ENCODE measurements around the gene KRTAP10-12.

Gene KRTAP10-12

DNA sequence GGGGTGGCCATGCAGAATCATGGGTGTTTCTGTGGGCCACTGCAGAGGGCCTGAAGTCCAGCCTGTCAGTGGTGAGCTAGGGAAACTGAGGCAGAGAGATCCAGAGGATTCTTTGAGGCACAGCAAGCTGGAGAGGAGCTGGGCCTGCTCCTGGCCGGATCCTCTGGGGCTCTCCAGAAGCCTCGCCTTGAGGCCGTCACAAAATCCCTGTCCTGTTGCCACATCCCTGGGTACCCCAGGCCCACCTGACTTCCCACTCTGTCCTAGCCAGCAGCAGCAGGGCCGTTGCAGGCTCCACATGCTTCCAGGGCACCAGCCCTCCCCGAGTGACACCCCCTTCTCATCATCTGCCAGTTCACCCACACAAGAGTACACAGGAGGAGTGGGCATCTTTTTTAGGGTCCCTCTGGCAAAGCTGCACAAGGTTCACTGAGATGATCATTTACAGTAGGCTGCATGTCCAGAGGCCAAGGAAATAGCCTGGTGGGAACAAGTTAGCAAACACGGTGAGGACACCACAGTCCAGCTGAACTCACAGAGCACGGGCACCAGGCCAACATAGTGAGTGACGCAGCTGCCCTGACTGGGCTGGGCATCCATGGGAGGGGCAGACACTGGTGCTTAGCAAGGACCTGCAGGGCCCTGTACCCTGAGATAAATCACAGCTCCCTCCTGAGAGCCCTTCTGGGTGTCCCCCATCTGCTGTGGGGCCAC lies 39.5 kb downstream of the KRTAP10-12 start:
- peaks cover 8% of the 10 kb centered on the region for H3K9me3 ChIP-seq (ENCODE audit: control insufficient read depth, low read length)
- 94% methylated on average over 7 to 8 of the region's 8 CpGs for WGBS, 2 experiments (ENCODE audit: insufficient coverage in 2 of 2)
- H3K36me3 ChIP-seq (ENCODE audit: control insufficient read depth, insufficient read depth, low read length): no peaks in the 10 kb centered on the region
- H3K27ac ChIP-seq (ENCODE audit: low read depth, low read length, severe bottlenecking): no peak overlapping the region
- H3K4me3 ChIP-seq (ENCODE audit: extremely low read depth, insufficient read depth, low read length, poor library complexity, severe bottlenecking): no peak overlapping the region
- no peaks in the 10 kb centered on the region for H3K4me1 ChIP-seq (ENCODE audit: control insufficient read depth, insufficient read depth, low read length, poor library complexity, severe bottlenecking)

DNA sequence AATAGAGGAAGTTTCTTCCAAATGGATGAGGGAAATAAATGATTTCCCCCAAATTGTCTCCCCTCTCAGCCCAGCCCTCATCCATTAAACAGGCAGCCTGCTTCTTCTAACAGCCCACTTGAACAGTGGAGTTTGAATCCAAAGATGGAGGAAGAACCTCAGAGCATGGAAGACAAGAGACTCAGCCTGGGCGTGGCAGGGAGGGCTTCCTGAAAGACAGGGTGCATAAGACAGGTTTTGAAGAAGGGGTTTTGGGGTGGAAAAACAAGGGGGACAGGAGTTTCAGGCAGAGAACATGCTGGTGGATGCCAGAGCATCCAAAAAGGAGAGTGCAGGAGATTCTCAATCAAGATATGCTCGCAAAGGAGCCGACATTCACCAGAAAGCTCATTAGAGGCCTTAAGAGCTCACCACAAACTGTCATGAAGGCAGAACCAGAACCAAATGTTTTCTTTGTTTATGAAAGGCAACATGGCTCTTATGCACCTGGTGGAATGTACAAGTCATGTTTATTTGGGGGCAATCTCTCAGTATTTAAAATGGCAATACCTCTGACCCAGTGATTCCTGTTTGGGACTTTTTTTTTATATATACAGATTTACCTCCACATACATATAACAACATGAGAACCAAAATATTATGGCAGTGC lies 40.9 kb downstream of the KRTAP10-12 start:
- Histone ChIP-seq H3K9me3 (ENCODE audit: control insufficient read depth, low read length) (peaks cover 8% of the 10 kb centered on the region), H3K27ac (ENCODE audit: low read depth, low read length, severe bottlenecking) (no peak overlapping the region), H3K4me3 (ENCODE audit: extremely low read depth, insufficient read depth, low read length, poor library complexity, severe bottlenecking) (no peak overlapping the region), H3K4me1 (ENCODE audit: control insufficient read depth, insufficient read depth, low read length, poor library complexity, severe bottlenecking) (no peaks in the 10 kb centered on the region), H3K36me3 (ENCODE audit: control insufficient read depth, insufficient read depth, low read length) (no peaks in the 10 kb centered on the region)
- 89 to 92% methylated on average over 3 of the region's 3 CpGs for WGBS, 2 experiments (ENCODE audit: insufficient coverage in 2 of 2)

DNA sequence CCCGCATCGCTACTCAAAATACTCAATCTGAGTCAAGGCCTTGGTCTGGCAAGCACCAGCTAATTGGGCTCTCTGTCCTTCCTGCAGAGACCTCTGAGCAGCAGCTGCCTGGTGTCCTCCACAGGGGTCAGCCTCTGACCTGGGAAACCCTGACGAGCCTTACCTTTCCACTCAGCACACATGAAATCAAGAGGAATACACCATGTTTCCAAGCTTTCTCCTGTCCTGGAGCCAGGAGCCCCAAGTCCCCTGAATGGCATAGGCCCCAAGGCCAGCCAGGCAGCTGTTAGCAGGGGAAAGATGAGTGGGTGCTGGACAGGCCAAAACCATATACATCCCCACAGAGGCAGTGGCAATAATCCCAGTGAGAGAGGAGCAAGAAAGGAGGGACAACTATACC lies 41.6 kb downstream of the KRTAP10-12 start:
- H3K9me3 ChIP-seq (ENCODE audit: control insufficient read depth, low read length): peaks cover 11% of the 10 kb centered on the region
- WGBS, 2 experiments (ENCODE audit: insufficient coverage in 2 of 2): 67 to 76% methylated on average over 3 of the region's 3 CpGs
- H3K36me3 ChIP-seq (ENCODE audit: control insufficient read depth, insufficient read depth, low read length): no peaks in the 10 kb centered on the region
- no peak overlapping the region for H3K4me3 ChIP-seq (ENCODE audit: extremely low read depth, insufficient read depth, low read length, poor library complexity, severe bottlenecking)
- no peak overlapping the region for H3K27ac ChIP-seq (ENCODE audit: low read depth, low read length, severe bottlenecking)
- H3K4me1 ChIP-seq (ENCODE audit: control insufficient read depth, insufficient read depth, low read length, poor library complexity, severe bottlenecking): no peaks in the 10 kb centered on the region

DNA sequence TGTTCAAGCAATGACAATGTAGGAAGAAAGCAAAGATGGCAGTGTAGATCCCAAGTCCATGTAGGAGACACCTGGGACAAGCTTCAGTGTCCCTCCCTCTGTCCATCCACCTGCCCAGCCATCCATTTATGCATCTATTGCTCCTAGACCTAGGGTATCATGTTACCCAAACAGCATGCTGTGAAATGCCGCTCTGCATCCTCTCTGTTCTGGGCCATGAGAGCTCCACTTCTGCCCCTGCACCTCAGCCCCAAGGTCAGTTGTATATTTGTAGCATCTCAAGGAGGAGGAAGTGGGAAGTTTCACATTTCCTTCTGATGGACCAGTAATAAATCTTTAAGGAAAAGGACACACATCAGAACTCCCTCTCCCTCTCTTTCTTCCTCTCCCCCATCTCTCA lies 42.3 kb downstream of the KRTAP10-12 start:
- Histone ChIP-seq H3K27ac (ENCODE audit: low read depth, low read length, severe bottlenecking) (no peak overlapping the region), H3K4me1 (ENCODE audit: control insufficient read depth, insufficient read depth, low read length, poor library complexity, severe bottlenecking) (no peaks in the 10 kb centered on the region), H3K9me3 (ENCODE audit: control insufficient read depth, low read length) (peaks cover 18% of the 10 kb centered on the region), H3K4me3 (ENCODE audit: extremely low read depth, insufficient read depth, low read length, poor library complexity, severe bottlenecking) (no peak overlapping the region), H3K36me3 (ENCODE audit: control insufficient read depth, insufficient read depth, low read length) (no peaks in the 10 kb centered on the region)
- no CpG with 5 or more reads among the region's 1 CpG for WGBS, 2 experiments (ENCODE audit: insufficient coverage in 2 of 2)

GRCh38 chr21:44740742-44741141 lies 43.8 kb downstream of the KRTAP10-12 start:
- Histone ChIP-seq H3K9me3 (ENCODE audit: control insufficient read depth, low read length) (peaks cover 24% of the 10 kb centered on the region), H3K4me3 (ENCODE audit: extremely low read depth, insufficient read depth, low read length, poor library complexity, severe bottlenecking) (no peak overlapping the region), H3K27ac (ENCODE audit: low read depth, low read length, severe bottlenecking) (no peak overlapping the region), H3K4me1 (ENCODE audit: control insufficient read depth, insufficient read depth, low read length, poor library complexity, severe bottlenecking) (no peaks in the 10 kb centered on the region), H3K36me3 (ENCODE audit: control insufficient read depth, insufficient read depth, low read length) (no peaks in the 10 kb centered on the region)
- WGBS, 2 experiments (ENCODE audit: insufficient coverage in 2 of 2): 50 to 81% methylated on average over 6 to 7 of the region's 7 CpGs

DNA sequence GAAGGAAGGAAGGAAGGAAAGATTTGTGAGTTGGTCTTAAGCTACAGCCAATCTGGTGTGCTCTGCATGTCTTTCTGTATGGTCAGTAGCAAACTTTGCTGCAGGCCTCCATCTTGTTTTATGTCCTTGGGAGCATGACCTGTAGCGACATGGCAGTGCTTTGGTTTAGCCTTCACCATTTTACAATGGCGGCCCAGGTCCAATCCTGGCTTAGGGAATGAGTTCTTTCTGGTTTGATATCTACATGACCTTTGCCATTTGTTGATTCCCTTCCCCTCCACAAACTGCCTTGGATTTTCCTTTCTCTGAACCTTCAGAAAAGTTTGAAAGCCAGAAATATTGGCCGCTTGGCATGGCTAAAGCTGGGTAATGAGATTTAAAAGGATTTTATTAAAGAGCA lies 44.9 kb downstream of the KRTAP10-12 start:
- H3K9me3 ChIP-seq (ENCODE audit: control insufficient read depth, low read length): peaks cover 24% of the 10 kb centered on the region
- H3K36me3 ChIP-seq (ENCODE audit: control insufficient read depth, insufficient read depth, low read length): no peaks in the 10 kb centered on the region
- no peaks in the 10 kb centered on the region for H3K4me1 ChIP-seq (ENCODE audit: control insufficient read depth, insufficient read depth, low read length, poor library complexity, severe bottlenecking)
- H3K4me3 ChIP-seq (ENCODE audit: extremely low read depth, insufficient read depth, low read length, poor library complexity, severe bottlenecking): no peak overlapping the region
- H3K27ac ChIP-seq (ENCODE audit: low read depth, low read length, severe bottlenecking): no peak overlapping the region
- WGBS, 2 experiments (ENCODE audit: insufficient coverage in 2 of 2): 100% methylated on average over 1 to 2 of the region's 3 CpGs

DNA sequence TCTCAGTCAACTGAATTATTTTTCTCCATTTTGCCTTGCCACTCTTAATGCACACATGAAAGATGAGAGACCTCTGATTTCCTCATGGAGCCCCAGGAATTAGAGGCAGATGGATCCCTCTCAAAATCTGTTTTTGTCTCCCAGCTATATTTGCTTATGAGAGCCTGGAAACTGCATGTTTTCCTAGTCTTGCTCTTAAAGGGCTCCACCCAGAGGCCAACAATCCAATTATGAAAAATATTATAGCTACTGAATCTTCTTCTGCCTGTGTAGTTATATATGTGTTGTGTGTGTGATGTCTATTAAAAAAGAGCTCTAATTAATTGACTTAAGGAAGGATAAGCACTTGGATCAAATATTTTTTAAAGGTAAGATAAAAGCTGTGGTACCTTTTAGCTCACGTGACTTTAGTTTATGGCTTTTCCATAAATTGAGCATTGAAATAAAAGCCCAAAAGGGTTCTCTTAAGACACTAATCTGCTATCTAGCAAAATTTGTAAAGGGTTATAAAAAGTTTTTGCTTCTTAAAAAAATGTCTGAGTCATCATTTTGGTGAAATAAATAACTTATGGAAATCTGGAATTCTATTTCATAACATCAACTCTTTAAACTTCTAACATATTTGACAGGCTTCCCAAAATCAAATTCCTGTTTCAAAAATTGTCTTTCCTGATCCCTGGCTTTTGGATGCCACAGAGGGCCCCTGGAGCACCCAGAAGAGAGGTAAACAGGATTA lies 45.6 kb downstream of the KRTAP10-12 start:
- H3K36me3 ChIP-seq (ENCODE audit: control insufficient read depth, insufficient read depth, low read length): no peaks in the 10 kb centered on the region
- WGBS, 2 experiments (ENCODE audit: insufficient coverage in 2 of 2): 100% methylated on average over 1 of the region's 1 CpG; no CpG with 5 or more reads in 1 of the 2 experiments
- peaks cover 24% of the 10 kb centered on the region for H3K9me3 ChIP-seq (ENCODE audit: control insufficient read depth, low read length)
- no peak overlapping the region for H3K4me3 ChIP-seq (ENCODE audit: extremely low read depth, insufficient read depth, low read length, poor library complexity, severe bottlenecking)
- no peaks in the 10 kb centered on the region for H3K4me1 ChIP-seq (ENCODE audit: control insufficient read depth, insufficient read depth, low read length, poor library complexity, severe bottlenecking)
- no peak overlapping the region for H3K27ac ChIP-seq (ENCODE audit: low read depth, low read length, severe bottlenecking)

Data from mesodermal cell (in vitro differentiated cells).